PC-3 (cell line): Measurements from ENCODE around the gene PDE3B. TPM values are rescaled to one million over a fixed set of nuclear protein-coding genes. Genes with fewer than 3 reads are reported as not detected.

Experiments used
- ATAC-seq: fragments of 200-7000 bp; cut with Tn5 transposase; 2 replicates; pipeline ENCODE4 v1.9.1; 2020; ENCODE audit warnings: mild to moderate bottlenecking, moderate library complexity
- BruUV-seq: library from RNA; stranded (reverse); fragments of 400-500 nt; replicated peaks from 2 replicates; lab custom pipeline; 2021; lab: Mats Ljungman, UMichigan
- CTCF ChIA-PET: fragments of 300-600 bp; sonication (Branson Sonifier 250); formaldehyde crosslinking; loops from one replicate; lab custom pipeline; 2022; ENCODE audit warnings: antibody characterized with exemption; lab: Charles Lee
- POLR2A ChIA-PET: fragments of 300-600 bp; sonication (Branson Sonifier 250); formaldehyde crosslinking; loops from one replicate; lab custom pipeline; 2022; ENCODE audit warnings: antibody characterized with exemption; ENCODE audit not compliant: unreplicated experiment; lab: Charles Lee
- DNase-seq: peaks from one replicate; pipeline ENCODE4 v3.0.0-alpha.2; 2015
- H2AFZ ChIP-seq: fragments of 300-600 bp; sonication (generic); 2 replicates; pipeline ENCODE4 v1.6.0; 2016; ENCODE audit warnings: antibody characterized with exemption, low read length
- H3F3A ChIP-seq: fragments of 300-600 bp; sonication (generic); one replicate; pipeline ENCODE4 v1.6.0; 2017; ENCODE audit warnings: antibody characterized with exemption, low read length, control low read depth, mild to moderate bottlenecking; ENCODE audit not compliant: unreplicated experiment
- H3K27ac ChIP-seq: fragments of 300-600 bp; sonication (generic); 2 replicates; pipeline ENCODE4 v1.5.1; 2016; ENCODE audit warnings: mild to moderate bottlenecking, low read length
- H3K27me3 ChIP-seq: fragments of 300-600 bp; sonication (generic); 2 replicates; pipeline ENCODE4 v1.6.1; 2016; ENCODE audit warnings: low read length, mixed read lengths
- H3K36me3 ChIP-seq: fragments of 300-600 bp; sonication (generic); 2 replicates; pipeline ENCODE4 v1.6.1; 2016; ENCODE audit warnings: low read depth, mixed run types, low read length, mixed read lengths
- H3K4me1 ChIP-seq: fragments of 300-600 bp; sonication (generic); 2 replicates; pipeline ENCODE4 v1.5.1; 2016; ENCODE audit warnings: low read length; ENCODE audit not compliant: insufficient read depth
- H3K4me2 ChIP-seq: fragments of 300-600 bp; sonication (generic); 2 replicates; pipeline ENCODE4 v1.6.0; 2016; ENCODE audit warnings: low read length
- H3K4me3 ChIP-seq: fragments of 300-600 bp; sonication (generic); 2 replicates; pipeline ENCODE4 v1.5.1; 2016; ENCODE audit warnings: mild to moderate bottlenecking, low read length, mixed read lengths
- H3K79me2 ChIP-seq: fragments of 300-600 bp; sonication (generic); 2 replicates; pipeline ENCODE4 v1.6.1; 2017; ENCODE audit warnings: low read length, mixed read lengths
- H3K9ac ChIP-seq: fragments of 300-600 bp; sonication (generic); 2 replicates; pipeline ENCODE4 v1.6.0; 2016; ENCODE audit warnings: mild to moderate bottlenecking, low read length
- H3K9me2 ChIP-seq: fragments of 300-600 bp; sonication (generic); replicated peaks from 2 replicates; pipeline ENCODE4 v1.6.1; 2016; ENCODE audit warnings: mixed run types, low read length, mixed read lengths
- H3K9me3 ChIP-seq: fragments of 300-600 bp; sonication (generic); 2 replicates; pipeline ENCODE4 v1.6.1; 2016; ENCODE audit warnings: low read length, mixed read lengths
- H4K20me1 ChIP-seq: fragments of 300-600 bp; sonication (generic); 2 replicates; pipeline ENCODE4 v1.6.1; 2016; ENCODE audit warnings: low read length, mixed read lengths
- EZH2 ChIP-seq: fragments of 300-600 bp; sonication (generic); IDR thresholded peaks from one replicate; pipeline ENCODE4 v1.6.1; 2017; ENCODE audit warnings: antibody characterized with exemption, mild to moderate bottlenecking, low read length; ENCODE audit not compliant: unreplicated experiment
- EZH2phosphoT487 ChIP-seq: fragments of 300-600 bp; sonication (generic); IDR thresholded peaks from 2 replicates; pipeline ENCODE4 v1.6.1; 2018; ENCODE audit warnings: mild to moderate bottlenecking, antibody characterized with exemption, low read length, borderline replicate concordance
- intact Hi-C: fragments of 100-400 bp; cut with micrococcal nuclease; formaldehyde crosslinking; loops from 2 replicates; pipeline ENCODE4 v1.9.0; 2023
- total RNA-seq: library from RNA; depleted of rRNA; stranded (reverse); fragments of >200 nt; gene quantifications from 2 replicates; pipeline ENCODE4 v1.2.3, GENCODE V29; 2014
- TF ChIP-seq, protein P1 (sequence below): fragments of 300-600 bp; sonication (generic); conservative IDR thresholded peaks from 2 replicates; pipeline ENCODE4 v1.5.1; 2017; ENCODE audit warnings: antibody characterized with exemption, low read depth, mild to moderate bottlenecking, low read length

PDE3B gene
- total RNA-seq, 1 experiment from 2014 or later: 0.11 TPM

DNA sequence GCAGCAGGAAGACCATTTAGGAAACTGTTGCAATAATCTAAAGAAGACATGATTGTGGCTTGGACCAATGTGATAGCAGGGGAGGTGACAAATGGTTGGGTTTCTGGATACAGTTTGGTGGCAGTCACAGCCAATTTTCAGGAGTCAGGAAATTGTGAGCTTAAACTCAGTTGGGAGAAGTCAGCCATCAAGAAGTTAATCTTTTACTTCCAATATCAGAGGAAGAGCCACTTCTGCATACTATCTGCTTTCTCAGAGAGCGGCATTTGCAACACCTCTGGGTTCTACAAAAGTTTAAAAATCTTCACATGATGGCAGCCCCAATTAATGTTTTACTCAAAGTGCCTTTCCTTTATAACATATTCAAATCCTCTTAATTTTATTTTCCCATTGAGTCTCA, 33.7 kb upstream of the PDE3B start:
- Histone ChIP-seq H3K27ac (no peak overlapping the region), H3F3A (no peaks in the 10 kb centered on the region), H4K20me1 (no peaks in the 10 kb centered on the region), H3K9me3 (no peaks in the 10 kb centered on the region), H3K4me1 (no peaks in the 10 kb centered on the region), H3K36me3 (no peaks in the 10 kb centered on the region), H3K4me3 (no peak overlapping the region), H3K9ac (no peak overlapping the region), H3K79me2 (no peaks in the 10 kb centered on the region), H2AFZ (no peak overlapping the region), H3K27me3 (peaks cover 22% of the 10 kb centered on the region), H3K9me2 (no peaks in the 10 kb centered on the region), H3K4me2 (no peak overlapping the region)
- no peak for TF ChIP-seq EZH2
- TF ChIP-seq, protein P1, sequence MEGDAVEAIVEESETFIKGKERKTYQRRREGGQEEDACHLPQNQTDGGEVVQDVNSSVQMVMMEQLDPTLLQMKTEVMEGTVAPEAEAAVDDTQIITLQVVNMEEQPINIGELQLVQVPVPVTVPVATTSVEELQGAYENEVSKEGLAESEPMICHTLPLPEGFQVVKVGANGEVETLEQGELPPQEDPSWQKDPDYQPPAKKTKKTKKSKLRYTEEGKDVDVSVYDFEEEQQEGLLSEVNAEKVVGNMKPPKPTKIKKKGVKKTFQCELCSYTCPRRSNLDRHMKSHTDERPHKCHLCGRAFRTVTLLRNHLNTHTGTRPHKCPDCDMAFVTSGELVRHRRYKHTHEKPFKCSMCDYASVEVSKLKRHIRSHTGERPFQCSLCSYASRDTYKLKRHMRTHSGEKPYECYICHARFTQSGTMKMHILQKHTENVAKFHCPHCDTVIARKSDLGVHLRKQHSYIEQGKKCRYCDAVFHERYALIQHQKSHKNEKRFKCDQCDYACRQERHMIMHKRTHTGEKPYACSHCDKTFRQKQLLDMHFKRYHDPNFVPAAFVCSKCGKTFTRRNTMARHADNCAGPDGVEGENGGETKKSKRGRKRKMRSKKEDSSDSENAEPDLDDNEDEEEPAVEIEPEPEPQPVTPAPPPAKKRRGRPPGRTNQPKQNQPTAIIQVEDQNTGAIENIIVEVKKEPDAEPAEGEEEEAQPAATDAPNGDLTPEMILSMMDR: no peak
- no peak for TF ChIP-seq EZH2phosphoT487
- BruUV-seq: no TSS peak
- CTCF ChIA-PET: no interaction called here
- POLR2A ChIA-PET: no interaction called here
- intact Hi-C loops: no loop called here
- ATAC-seq (no peak), DNase-seq (no peak)

DNA sequence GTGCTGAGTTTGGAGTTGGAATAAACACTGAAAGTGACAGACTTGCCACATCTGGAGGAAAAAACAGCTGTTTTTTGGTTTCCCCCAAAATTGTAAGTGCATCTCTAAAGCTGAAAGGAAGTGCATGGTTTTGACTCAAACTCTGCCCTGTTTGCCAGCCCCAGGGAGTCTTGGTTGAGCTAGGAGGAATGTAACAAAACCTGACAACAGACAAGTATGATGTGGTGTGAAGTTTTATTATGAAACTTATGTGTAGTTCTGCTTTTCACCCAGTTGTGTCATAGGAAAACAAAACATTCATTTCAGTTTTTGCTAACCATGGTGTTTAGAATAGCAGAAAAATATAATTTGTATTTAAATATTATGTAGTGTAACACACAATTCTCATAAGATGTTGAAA, 31.7 kb upstream of the PDE3B start:
- H3K79me2 ChIP-seq: no peaks in the 10 kb centered on the region
- CTCF ChIA-PET: no interaction called here
- TF ChIP-seq EZH2: no peak
- TF ChIP-seq EZH2phosphoT487: no peak
- TF ChIP-seq, protein P1: no peak
- no peaks in the 10 kb centered on the region for H4K20me1 ChIP-seq
- no TSS peak for BruUV-seq
- no peaks in the 10 kb centered on the region for H3K9me2 ChIP-seq
- no peak overlapping the region for H3K27ac ChIP-seq
- H3K9me3 ChIP-seq: no peaks in the 10 kb centered on the region
- peaks cover 28% of the 10 kb centered on the region for H3K27me3 ChIP-seq
- intact Hi-C loops: no loop called here
- no peaks in the 10 kb centered on the region for H3K36me3 ChIP-seq
- POLR2A ChIA-PET: no interaction called here
- H3K4me3 ChIP-seq: no peak overlapping the region
- H2AFZ ChIP-seq: no peak overlapping the region
- DNase-seq: no peak
- no peaks in the 10 kb centered on the region for H3F3A ChIP-seq
- no peak for ATAC-seq
- no peak overlapping the region for H3K4me2 ChIP-seq
- H3K4me1 ChIP-seq: no peaks in the 10 kb centered on the region
- no peak overlapping the region for H3K9ac ChIP-seq

DNA sequence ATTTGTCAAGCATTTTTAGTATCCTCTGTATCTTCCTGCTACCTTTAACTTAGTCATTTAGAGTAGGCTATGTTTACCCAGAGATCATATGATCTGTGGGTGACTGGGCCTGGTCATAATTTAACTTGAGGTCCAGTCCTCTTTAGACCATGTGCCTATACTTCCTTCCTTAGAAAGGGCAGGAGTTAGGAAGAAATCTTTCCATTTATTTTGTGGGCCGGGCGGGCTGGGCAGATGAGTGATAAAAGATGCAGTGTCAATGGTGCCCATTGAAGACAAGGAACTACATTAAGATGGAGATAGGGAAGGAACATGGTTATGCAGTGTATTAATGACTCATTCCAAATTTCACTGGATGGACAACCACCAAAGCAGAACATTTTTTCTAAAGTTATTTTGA, 30.9 kb upstream of the PDE3B start:
- Histone ChIP-seq H3K27me3 (peaks cover 28% of the 10 kb centered on the region), H3K4me1 (no peaks in the 10 kb centered on the region), H3F3A (no peaks in the 10 kb centered on the region), H3K27ac (no peak overlapping the region), H3K4me2 (no peak overlapping the region), H4K20me1 (no peaks in the 10 kb centered on the region), H3K4me3 (no peak overlapping the region), H3K9ac (no peak overlapping the region), H2AFZ (no peak overlapping the region), H3K36me3 (no peaks in the 10 kb centered on the region), H3K9me3 (no peaks in the 10 kb centered on the region), H3K79me2 (no peaks in the 10 kb centered on the region), H3K9me2 (no peaks in the 10 kb centered on the region)
- CTCF ChIA-PET: no interaction called here
- ATAC-seq (no peak), DNase-seq (no peak)
- intact Hi-C loops: no loop called here
- POLR2A ChIA-PET: no interaction called here
- BruUV-seq: no TSS peak
- TF ChIP-seq, protein P1: no peak
- TF ChIP-seq EZH2: no peak
- TF ChIP-seq EZH2phosphoT487: no peak
